Measurements from ENCODE around the gene CPSF3.
"Not testable (repeated sequence)": the region's sequence is repeated elsewhere in the genome, so short reads cannot be mapped to it uniquely, and the experiment has no call there.

The CPSF3 gene

GRCh38 chr2:9397201-9397600 is 26.3 kb upstream of the CPSF3 start:
- DNase-seq: no peak

DNA sequence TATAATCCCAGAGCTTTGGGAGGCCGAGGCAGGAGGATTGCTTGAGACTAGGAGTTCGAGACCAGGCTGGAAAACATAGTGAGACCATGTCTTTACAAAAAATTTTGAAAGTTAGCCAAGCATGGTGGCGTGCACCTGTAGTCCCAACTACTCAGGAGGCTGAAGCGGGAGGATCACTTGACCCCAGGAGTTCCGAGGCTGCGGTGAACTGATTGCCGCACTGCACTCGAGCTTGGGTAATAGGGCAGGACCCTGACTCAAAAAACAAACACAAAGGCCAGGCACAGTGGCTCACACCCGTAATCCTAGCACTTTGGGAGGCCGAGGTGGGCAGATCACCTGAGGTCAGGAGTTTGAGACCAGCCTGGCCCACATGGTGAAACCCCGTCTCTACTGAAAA is 25.2 kb upstream of the CPSF3 start:
- not testable (repeated sequence) for DNase-seq

DNA sequence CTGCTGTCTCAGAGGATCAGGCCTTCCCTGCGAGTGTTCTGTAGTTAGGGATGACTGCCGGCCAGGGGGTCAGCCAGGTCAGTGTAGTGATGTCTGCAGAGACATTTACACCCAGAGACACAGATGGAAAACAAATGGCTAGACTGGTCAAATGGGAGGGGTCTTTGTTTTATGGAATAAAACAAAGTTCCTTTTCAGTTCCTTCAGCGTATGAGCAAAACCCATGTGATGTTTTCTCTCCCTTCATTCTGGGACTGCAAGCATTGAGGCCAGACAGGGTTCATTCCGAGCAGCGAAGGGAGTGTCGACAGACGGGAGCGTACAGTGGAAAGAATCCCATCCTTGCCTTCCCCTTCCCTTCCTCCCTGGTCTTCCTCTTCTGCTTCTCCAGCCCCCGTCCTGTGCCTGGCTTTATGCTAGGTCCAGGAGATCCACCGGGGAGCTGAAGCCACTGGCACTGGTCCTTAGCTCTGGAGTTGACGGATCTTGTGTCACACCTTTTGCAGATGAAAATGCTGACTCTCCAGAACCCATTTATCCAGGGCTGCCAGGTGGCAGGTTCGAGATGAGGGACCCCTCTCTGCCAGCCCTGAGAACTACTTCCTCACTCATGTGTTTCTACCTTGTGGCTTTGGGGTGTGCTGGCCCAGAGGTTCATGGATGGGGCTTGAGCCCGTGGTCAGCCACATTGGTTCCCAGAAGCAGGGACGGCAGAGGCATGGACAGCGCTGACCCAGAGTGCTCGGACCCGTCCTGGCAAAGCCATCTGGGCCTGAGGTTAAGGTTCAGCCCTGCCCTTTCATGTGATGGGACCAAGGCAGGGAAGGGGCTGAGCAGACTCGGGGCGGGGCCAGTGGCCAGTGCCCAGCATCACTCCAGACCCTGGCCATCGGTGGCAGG is 24.3 kb upstream of the CPSF3 start:
- no peak for DNase-seq

- no peak for DNase-seq
These were observed 23.0 kb upstream of the CPSF3 start for GRCh38 chr2:9400268-9401058.

DNA sequence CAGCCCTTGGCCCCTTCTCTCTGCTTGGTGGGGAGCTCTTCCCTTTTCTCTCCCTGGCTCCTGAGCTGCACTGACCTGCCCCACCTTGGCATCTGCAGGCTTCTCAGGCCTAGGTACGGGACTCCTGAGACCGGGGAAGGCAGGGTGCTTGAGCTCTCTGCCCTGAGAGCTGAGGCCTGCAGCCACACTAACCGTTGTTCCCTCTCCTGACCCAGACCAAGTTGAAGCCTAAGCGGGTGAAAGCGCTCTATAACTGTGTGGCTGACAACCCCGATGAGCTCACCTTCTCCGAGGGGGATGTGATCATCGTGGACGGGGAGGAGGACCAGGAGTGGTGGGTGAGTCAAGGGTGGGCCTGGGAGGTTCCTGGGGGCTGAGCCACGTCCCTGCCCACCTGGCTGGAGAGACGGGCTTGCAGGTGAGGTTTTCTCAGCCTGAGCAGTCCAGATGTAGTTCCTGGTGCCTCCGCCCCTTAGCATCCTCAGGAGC is 22.4 kb upstream of the CPSF3 start:
- DNase-seq: no peak

GRCh38 chr2:9401646-9402371 is 21.6 kb upstream of the CPSF3 start:
- no peak for DNase-seq

DNA sequence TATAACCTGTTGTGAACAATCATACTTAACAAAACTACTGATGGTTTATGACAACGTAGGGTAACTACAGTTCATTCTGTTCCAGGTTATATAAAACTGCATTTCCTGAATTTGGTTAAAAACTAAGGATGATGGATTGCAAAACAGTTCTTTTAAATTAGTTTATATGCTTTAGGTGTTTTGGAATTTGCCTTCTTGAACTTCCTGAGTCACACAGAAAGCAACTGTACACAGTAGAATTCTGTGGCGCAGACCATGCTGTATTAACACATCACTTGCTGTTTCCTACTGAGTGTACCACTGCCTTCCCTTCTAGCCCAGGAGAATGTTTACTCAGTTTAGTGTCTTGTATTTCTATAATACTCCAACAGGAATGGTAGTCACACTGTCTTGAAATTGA is 19.5 kb upstream of the CPSF3 start:
- DNase-seq: no peak

GRCh38 chr2:9404451-9404850 is 19.0 kb upstream of the CPSF3 start:
- no peak for DNase-seq

DNA sequence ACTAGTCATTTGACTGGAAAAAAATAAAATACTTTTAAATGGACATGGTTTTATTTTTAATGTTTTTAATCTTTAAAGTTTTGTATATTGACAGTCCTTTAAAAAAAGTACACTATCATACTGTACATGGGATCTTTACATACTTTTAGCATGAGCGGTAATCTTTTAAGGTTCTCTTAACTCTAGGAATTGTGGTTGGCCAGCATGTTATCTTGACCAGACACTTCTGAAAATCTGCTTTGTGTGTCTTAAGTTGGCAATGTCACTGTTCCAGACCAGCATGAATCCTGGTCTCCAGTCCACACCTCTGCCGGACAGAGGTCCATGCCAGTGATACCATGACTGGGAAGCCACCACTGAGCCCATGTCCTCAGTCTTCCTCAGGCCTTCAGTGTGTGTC is 17.8 kb upstream of the CPSF3 start:
- DNase-seq: no peak

DNA sequence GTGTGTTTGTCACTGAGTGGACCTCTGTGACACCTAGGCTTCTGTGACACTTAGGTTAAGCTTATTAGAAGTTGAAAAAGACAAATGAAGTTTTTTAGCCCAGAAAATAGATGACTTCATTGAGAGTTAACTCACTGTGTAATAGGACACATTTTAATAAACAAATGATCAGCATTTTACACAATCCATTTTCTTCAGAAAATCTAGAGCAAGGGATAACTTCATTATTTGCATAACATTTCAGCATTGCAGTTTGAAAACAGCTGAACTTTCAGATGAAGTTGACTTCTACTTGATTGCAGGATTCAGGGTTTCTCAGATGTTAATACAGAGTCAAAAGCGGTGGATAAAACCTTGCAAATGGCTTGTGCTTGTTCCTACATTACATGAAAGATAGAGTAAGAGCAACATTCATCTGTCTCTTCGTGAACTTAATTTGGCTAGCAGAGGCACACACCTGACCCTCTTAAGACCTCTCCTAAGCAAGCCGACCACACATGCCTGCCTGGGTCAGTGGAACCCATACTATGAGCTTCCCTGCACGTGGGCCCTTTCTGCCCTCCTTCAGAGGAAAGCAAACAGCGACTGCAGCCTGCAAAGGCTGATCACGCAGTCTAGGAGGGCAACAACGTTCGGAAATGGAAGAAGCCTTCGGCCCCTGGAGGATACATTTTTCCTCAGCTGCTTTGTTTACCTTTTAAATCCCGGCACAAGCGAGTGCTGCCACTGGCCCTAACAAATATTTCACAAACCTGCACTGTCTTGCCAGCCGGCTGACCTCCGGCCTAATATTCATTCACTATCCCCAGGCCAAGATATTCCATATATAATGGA is 16.7 kb upstream of the CPSF3 start:
- DNase-seq: no peak

DNA sequence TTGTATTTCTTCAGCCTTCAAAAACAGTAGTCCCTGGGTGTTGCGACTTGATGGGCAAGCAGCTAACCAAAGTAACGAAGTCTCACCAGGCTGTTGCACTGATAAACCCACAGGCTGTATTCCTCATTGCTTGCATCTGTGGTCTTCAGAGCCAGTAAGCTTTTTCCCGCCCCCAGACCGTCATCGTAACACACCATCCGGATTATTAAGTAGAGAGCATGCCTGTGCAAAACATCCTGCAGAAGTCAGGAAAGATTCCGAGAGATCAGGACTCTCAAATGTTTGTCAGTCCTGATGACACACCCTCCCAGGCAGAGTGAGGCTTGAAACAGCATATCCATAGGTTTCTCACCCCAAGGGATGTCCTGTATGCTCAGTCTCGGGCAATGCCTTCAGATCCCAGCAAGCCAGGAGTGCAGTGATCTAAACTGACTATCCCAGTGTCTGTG is 16.1 kb upstream of the CPSF3 start:
- DNase-seq: no peak

DNA sequence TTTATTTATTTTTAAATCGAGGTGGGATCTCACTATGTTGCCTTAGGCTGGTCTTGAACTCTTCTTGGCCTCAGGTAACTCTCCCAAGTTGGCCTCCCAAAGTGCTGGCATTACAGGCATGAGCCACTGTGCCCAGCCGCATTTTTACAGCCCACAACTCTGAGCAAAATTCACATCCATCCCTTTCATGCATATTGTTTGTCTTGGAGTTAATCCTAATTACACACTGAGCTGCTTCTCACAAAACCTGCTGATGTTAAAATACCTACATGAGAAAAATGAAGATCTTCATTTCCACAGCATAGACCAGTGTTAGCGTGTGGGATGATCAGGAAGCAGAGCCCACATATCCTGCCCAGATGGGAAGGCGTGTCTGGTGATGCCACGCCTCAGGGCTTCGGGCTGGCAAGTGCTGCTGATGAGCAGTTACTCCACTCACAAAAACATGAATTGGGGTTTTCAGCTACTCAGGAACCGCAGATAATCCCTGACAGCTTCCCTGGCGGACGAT is 14.8 kb upstream of the CPSF3 start:
- no peak for DNase-seq

GRCh38 chr2:9410108-9410507 is 13.3 kb upstream of the CPSF3 start:
- no peak for DNase-seq

DNA sequence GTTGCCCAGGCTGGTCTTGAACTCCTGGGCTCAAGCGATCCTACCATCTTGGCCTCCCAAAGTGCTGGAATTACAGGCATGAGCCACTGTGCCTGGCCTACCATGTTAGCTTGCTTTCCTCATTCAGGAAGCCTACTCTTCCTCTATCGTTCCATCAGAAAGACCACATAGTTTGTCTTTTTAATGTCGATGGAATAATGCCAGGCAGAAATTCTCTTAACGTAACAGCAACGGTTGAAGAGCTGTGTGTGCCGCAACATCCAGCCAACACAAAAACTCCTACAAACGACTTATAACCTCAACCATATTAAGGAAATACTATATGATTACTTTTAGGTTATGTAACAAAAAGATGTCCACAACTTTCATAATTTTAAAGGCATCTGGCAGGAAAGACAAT is 10.7 kb upstream of the CPSF3 start:
- no peak for DNase-seq

GRCh38 chr2:9415516-9416169 is 7.8 kb upstream of the CPSF3 start:
- DNase-seq: no peak

- no peak for DNase-seq
These were observed 7.0 kb upstream of the CPSF3 start for GRCh38 chr2:9416267-9416961.

- no peak for DNase-seq
These were observed 6.5 kb upstream of the CPSF3 start for GRCh38 chr2:9416962-9417316.

DNA sequence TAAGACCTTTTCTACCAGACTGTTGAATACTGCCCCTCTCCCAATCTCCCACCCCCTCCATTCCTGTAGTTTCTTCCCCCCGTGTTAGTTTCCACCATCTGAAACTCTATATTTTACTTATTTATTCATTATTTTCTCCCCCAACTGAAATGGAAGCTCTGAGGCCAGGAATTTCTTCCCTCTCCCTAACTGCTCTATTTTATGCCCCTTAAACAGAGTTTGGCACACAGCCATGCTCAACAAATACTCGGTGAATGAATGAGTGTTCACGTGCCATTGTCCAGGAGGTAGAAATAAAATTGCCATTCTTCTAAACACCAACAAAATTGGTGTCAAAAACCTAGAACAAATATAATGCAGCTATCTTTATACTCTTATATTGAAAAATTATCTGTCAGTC is 5.7 kb upstream of the CPSF3 start:
- DNase-seq: no peak

DNA sequence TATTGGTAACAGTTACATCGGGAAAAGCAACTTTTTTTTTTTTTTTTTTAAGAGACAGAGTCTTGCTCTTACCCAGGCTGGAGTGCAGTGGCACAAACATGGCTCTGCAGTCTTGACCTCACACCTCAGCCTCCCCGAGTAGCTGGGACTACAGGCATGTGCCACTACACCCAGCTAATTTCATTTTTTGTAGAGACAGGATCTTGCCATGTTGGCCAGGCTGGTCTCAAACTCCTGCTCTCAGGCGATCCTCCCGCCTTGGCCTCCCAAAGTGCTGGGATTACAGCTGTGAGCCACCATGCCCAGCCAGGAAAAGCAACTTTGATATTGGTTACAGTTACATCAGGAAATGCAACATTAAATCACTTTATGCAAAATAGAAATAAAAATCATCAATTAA is 4.7 kb upstream of the CPSF3 start:
- DNase-seq: no peak

DNA sequence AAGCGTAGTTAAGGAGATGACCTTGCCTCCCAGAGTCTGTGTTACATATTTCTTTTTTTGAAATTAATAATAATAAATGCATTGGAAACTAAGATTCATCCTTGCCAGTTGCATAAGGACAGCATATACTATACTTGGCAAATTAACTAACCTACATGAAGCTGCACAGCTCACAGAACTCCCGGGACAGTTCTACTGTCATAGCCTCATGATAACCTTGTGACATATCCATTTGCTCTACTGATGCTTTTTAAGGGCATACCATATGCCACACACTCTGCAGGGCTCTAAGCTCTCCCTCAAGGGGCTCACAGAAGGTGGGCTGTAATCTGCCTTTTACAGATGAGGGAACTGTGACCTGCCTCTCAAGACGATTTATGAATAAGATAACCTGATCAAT is 3.9 kb upstream of the CPSF3 start:
- no peak for DNase-seq

DNA sequence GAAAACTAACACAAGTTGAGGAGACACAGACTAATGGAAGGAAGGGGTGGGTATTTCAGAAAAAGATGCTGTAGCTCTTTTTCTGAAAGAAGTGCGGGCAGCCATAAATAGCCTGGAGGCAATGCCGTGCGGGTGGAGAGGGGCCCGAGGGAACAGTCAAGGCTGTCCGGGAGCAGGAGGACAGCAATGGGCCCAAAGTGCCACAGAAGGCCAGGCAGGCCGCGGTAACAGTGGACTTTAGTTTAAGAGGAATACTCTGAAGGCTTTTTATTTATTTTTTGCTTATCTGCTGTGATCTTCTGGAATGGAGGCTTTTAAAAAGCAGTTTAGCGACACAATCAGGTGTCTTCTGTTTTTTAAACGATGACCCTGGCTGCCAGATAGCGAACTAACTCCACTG is 3.0 kb upstream of the CPSF3 start:
- DNase-seq: no peak

All from NCI-H774 (cell line).